PFSK-1 (cell line): ENCODE measurements around the gene MCL1.

Experiments
- FOXP2 ChIP-seq: optimal IDR thresholded peaks from 2 replicates; pipeline ENCODE3; 2011; ENCODE audit warnings: borderline replicate concordance, control low read depth, inconsistent platforms; ENCODE audit not compliant: insufficient read depth; ENCODE audit errors: extremely low read length, extremely low read depth
- POLR2AphosphoS5 ChIP-seq: IDR thresholded peaks from 2 replicates; pipeline ENCODE4 v1.6.1; 2012; ENCODE audit warnings: low read depth, mild to moderate bottlenecking, control low read depth, low read length, moderate library complexity
- REST ChIP-seq, 2 experiments: IDR thresholded peaks; 2 replicates each; pipeline versions ENCODE4 v1.6.1 to v1.8.0; 2011 to 2012; ENCODE audit warnings: low read depth in 2 of 2, low read length in 2 of 2, control low read depth in 1 of 2, inconsistent platforms in 1 of 2, mild to moderate bottlenecking in 1 of 2, moderate library complexity in 1 of 2; ENCODE audit not compliant: insufficient read depth in 1 of 2
- SIN3A ChIP-seq: IDR thresholded peaks from 2 replicates; pipeline ENCODE4 v1.6.1; 2012; ENCODE audit warnings: mild to moderate bottlenecking, low read length, moderate library complexity, borderline replicate concordance; ENCODE audit not compliant: insufficient read depth
- TAF1 ChIP-seq: IDR thresholded peaks from 2 replicates; pipeline ENCODE4 v1.6.1; 2012; ENCODE audit warnings: low read length, control low read depth, borderline replicate concordance; ENCODE audit not compliant: insufficient read depth

The MCL1 gene

GRCh38 chr1:150621497-150622302 is 42.3 kb upstream of the MCL1 start:
- no peak for TF ChIP-seq TAF1
- TF ChIP-seq SIN3A = no peak
- TF ChIP-seq FOXP2 = no peak
- no peak for TF ChIP-seq REST (IDR thresholded peaks at IDR 0.05; ENCODE audit: insufficient read depth in 1 of 2, low read depth in 2 of 2, low read length in 2 of 2)
- no peak for TF ChIP-seq POLR2AphosphoS5

GRCh38 chr1:150620919-150621318 is 41.5 kb upstream of the MCL1 start:
- TF ChIP-seq POLR2AphosphoS5 (0 out of 2 replicates have a peak, but pooled peaks have one; percentile 43), REST (IDR thresholded peaks at IDR 0.05; ENCODE audit: insufficient read depth in 1 of 2, low read depth in 2 of 2, low read length in 2 of 2) (no peak)

- 0 out of 2 replicates have a peak, but pooled peaks have one; percentile 7 for TF ChIP-seq POLR2AphosphoS5
- no peak for TF ChIP-seq FOXP2
- TF ChIP-seq TAF1 = no peak
- TF ChIP-seq REST (IDR thresholded peaks at IDR 0.05; ENCODE audit: insufficient read depth in 1 of 2, low read depth in 2 of 2, low read length in 2 of 2) = no peak
- no peak for TF ChIP-seq SIN3A
These were observed 40.4 kb upstream of the MCL1 start for GRCh38 chr1:150619576-150620509.

- TF ChIP-seq FOXP2 (no peak), TAF1 (no peak), POLR2AphosphoS5 (no peak; the same call in 1 of the 2 replicates), REST (IDR thresholded peaks at IDR 0.05; ENCODE audit: insufficient read depth in 1 of 2, low read depth in 2 of 2, low read length in 2 of 2) (no peak), SIN3A (no peak)
These were observed 36.2 kb upstream of the MCL1 start for GRCh38 chr1:150615346-150616201.
